HepG2 (cell line): ENCODE results near the gene CAMK1D. TPM values are rescaled to one million over a fixed set of nuclear protein-coding genes. Genes with fewer than 3 reads are reported as not detected.

ENCODE experiments used
- HNRNPLL ChIP-seq: fragments of 200-400 bp; formaldehyde crosslinking; IDR thresholded peaks from 2 replicates; pipeline ENCODE4 v1.6.1; 2017; ENCODE audit warnings: mild to moderate bottlenecking, low read depth, low read length; ENCODE audit not compliant: poor library complexity, severe bottlenecking
- ZNF282 ChIP-seq: fragments of 450-650 bp; IDR thresholded peaks from 2 replicates; pipeline ENCODE4 v1.6.1; 2018; ENCODE audit not compliant: partially characterized antibody
- ZNF335 ChIP-seq: sonication (generic); formaldehyde crosslinking; IDR thresholded peaks from 2 replicates; pipeline ENCODE4 v1.4.0; 2020; ENCODE audit warnings: missing genetic modification reagents
- ZNF577 ChIP-seq: sonication (generic); formaldehyde crosslinking; IDR thresholded peaks from 2 replicates; pipeline ENCODE4 v1.4.0; 2020; ENCODE audit warnings: mild to moderate bottlenecking, low read depth, missing genetic modification reagents, borderline replicate concordance
- ZNF766 ChIP-seq: sonication (generic); formaldehyde crosslinking; IDR thresholded peaks from 2 replicates; pipeline ENCODE4 v1.5.0; 2020; ENCODE audit warnings: missing genetic modification reagents, borderline replicate concordance
- ZNF781 ChIP-seq: sonication (generic); formaldehyde crosslinking; IDR thresholded peaks from 2 replicates; pipeline ENCODE4 v1.5.1; 2020; ENCODE audit warnings: borderline replicate concordance, mild to moderate bottlenecking, missing genetic modification reagents; ENCODE audit errors: not compliant biosample characterization
- polyA plus RNA-seq, 8 experiments: library from polyadenylated mRNA; depleted of rRNA in 3 of 8; stranded (reverse) in 7 of 8; unstranded in 1 of 8; fragments of >200 nt; fragmentation: Illumina TruSeq in 4 of 8; extraction: Trizol in 4 of 8; gene quantifications; 2 replicates each; pipeline versions ENCODE4 v1.2.1 to v1.2.3, GENCODE V29; 2011 to 2016; ENCODE audit warnings: low read depth in 4 of 8, missing spikeins in 1 of 8, mixed read lengths in 1 of 8; ENCODE audit not compliant: insufficient read depth in 1 of 8
- total RNA-seq, 5 experiments: library from RNA; depleted of rRNA; stranded (reverse); fragments of >200 nt; fragmentation: Illumina TruSeq; extraction: Trizol; gene quantifications; 2 replicates each; pipeline ENCODE4 v1.2.3, GENCODE V29; 2016; ENCODE audit warnings: low read depth in 1 of 5
- TF ChIP-seq, protein P1 (sequence below): sonication (generic); formaldehyde crosslinking; IDR thresholded peaks from one replicate; pipeline ENCODE4 v1.5.1; 2020; ENCODE audit warnings: mild to moderate bottlenecking, missing genetic modification reagents; ENCODE audit errors: not compliant biosample characterization
- TF ChIP-seq, protein P2 (sequence below): sonication (generic); formaldehyde crosslinking; IDR thresholded peaks from 2 replicates; pipeline ENCODE4 v1.5.0; 2020; ENCODE audit warnings: mild to moderate bottlenecking, missing genetic modification reagents, borderline replicate concordance

CAMK1D gene
- total and polyA plus RNA-seq, 2 of the 13 experiments (the other 11 are each of a cell fraction or from before 2014, with no cell fraction given) = under 0.01 TPM; not detected in 1

DNA sequence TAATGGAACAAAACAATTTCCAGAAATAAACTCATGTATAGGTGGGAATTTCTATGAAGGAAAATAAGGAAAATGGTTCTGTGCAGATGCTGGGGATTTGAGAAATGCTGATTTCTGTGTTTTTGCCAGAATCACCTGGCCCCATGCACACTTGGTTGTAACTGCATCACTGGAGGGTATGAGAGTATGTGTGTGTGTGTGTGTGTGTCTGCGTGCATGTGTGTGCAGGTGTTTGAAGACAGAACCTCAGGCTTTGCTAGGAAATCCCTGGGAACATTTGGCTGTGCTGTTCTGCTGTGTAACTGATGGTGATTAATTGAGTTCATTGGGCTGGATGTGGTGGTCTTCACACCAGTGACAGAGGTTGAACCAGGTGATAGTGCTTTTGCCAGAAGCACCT, 141.6 kb downstream of the CAMK1D start (continued):
- TF ChIP-seq, protein P1, sequence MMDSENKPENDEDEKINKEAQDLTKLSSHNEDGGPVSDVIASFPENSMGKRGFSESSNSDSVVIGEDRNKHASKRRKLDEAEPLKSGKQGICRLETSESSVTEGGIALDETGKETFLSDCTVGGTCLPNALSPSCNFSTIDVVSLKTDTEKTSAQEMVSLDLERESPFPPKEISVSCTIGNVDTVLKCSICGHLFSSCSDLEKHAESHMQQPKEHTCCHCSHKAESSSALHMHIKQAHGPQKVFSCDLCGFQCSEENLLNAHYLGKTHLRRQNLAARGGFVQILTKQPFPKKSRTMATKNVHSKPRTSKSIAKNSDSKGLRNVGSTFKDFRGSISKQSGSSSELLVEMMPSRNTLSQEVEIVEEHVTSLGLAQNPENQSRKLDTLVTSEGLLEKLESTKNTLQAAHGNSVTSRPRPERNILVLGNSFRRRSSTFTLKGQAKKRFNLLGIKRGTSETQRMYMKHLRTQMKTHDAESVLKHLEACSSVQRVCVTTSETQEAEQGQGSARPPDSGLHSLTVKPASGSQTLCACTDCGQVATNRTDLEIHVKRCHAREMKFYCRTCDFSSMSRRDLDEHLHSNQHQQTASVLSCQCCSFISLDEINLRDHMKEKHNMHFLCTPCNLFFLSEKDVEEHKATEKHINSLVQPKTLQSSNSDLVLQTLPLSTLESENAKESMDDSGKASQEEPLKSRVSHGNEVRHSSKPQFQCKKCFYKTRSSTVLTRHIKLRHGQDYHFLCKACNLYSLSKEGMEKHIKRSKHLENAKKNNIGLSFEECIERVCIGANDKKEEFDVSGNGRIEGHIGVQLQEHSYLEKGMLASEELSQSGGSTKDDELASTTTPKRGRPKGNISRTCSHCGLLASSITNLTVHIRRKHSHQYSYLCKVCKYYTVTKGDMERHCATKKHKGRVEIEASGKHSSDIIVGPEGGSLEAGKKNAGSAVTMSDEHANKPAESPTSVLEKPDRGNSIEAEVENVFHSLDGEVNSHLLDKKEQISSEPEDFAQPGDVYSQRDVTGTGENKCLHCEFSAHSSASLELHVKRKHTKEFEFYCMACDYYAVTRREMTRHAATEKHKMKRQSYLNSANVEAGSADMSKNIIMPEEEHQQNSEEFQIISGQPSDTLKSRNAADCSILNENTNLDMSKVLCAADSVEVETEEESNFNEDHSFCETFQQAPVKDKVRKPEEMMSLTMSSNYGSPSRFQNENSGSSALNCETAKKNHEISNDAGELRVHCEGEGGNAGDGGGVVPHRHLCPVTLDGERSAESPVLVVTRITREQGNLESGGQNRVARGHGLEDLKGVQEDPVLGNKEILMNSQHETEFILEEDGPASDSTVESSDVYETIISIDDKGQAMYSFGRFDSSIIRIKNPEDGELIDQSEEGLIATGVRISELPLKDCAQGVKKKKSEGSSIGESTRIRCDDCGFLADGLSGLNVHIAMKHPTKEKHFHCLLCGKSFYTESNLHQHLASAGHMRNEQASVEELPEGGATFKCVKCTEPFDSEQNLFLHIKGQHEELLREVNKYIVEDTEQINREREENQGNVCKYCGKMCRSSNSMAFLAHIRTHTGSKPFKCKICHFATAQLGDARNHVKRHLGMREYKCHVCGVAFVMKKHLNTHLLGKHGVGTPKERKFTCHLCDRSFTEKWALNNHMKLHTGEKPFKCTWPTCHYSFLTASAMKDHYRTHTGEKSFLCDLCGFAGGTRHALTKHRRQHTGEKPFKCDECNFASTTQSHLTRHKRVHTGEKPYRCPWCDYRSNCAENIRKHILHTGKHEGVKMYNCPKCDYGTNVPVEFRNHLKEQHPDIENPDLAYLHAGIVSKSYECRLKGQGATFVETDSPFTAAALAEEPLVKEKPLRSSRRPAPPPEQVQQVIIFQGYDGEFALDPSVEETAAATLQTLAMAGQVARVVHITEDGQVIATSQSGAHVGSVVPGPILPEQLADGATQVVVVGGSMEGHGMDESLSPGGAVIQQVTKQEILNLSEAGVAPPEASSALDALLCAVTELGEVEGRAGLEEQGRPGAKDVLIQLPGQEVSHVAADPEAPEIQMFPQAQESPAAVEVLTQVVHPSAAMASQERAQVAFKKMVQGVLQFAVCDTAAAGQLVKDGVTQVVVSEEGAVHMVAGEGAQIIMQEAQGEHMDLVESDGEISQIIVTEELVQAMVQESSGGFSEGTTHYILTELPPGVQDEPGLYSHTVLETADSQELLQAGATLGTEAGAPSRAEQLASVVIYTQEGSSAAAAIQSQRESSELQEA (CRISPR knock-in tag) = no peak
- no peak for TF ChIP-seq ZNF577 (CRISPR knock-in tag)
- no peak for TF ChIP-seq ZNF766 (CRISPR knock-in tag)
- no peak for TF ChIP-seq ZNF781 (CRISPR knock-in tag)
- TF ChIP-seq ZNF282 = no peak
- no peak for TF ChIP-seq HNRNPLL
- TF ChIP-seq, protein P2, sequence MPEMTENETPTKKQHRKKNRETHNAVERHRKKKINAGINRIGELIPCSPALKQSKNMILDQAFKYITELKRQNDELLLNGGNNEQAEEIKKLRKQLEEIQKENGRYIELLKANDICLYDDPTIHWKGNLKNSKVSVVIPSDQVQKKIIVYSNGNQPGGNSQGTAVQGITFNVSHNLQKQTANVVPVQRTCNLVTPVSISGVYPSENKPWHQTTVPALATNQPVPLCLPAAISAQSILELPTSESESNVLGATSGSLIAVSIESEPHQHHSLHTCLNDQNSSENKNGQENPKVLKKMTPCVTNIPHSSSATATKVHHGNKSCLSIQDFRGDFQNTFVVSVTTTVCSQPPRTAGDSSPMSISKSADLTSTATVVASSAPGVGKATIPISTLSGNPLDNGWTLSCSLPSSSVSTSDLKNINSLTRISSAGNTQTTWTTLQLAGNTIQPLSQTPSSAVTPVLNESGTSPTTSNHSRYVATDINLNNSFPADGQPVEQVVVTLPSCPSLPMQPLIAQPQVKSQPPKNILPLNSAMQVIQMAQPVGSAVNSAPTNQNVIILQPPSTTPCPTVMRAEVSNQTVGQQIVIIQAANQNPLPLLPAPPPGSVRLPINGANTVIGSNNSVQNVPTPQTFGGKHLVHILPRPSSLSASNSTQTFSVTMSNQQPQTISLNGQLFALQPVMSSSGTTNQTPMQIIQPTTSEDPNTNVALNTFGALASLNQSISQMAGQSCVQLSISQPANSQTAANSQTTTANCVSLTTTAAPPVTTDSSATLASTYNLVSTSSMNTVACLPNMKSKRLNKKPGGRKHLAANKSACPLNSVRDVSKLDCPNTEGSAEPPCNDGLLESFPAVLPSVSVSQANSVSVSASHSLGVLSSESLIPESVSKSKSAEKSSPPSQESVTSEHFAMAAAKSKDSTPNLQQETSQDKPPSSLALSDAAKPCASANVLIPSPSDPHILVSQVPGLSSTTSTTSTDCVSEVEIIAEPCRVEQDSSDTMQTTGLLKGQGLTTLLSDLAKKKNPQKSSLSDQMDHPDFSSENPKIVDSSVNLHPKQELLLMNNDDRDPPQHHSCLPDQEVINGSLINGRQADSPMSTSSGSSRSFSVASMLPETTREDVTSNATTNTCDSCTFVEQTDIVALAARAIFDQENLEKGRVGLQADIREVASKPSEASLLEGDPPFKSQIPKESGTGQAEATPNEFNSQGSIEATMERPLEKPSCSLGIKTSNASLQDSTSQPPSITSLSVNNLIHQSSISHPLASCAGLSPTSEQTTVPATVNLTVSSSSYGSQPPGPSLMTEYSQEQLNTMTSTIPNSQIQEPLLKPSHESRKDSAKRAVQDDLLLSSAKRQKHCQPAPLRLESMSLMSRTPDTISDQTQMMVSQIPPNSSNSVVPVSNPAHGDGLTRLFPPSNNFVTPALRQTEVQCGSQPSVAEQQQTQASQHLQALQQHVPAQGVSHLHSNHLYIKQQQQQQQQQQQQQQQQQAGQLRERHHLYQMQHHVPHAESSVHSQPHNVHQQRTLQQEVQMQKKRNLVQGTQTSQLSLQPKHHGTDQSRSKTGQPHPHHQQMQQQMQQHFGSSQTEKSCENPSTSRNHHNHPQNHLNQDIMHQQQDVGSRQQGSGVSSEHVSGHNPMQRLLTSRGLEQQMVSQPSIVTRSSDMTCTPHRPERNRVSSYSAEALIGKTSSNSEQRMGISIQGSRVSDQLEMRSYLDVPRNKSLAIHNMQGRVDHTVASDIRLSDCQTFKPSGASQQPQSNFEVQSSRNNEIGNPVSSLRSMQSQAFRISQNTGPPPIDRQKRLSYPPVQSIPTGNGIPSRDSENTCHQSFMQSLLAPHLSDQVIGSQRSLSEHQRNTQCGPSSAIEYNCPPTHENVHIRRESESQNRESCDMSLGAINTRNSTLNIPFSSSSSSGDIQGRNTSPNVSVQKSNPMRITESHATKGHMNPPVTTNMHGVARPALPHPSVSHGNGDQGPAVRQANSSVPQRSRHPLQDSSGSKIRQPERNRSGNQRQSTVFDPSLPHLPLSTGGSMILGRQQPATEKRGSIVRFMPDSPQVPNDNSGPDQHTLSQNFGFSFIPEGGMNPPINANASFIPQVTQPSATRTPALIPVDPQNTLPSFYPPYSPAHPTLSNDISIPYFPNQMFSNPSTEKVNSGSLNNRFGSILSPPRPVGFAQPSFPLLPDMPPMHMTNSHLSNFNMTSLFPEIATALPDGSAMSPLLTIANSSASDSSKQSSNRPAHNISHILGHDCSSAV (CRISPR knock-in tag) = no peak
- no peak for TF ChIP-seq ZNF335 (CRISPR knock-in tag)
